Endothelial cell of umbilical vein (primary cell): Measurements from ENCODE around the gene EFCAB8. TPM values are rescaled to one million over a fixed set of nuclear protein-coding genes. Genes with fewer than 3 reads are reported as not detected.

Experiments
- BruUV-seq: library from RNA; stranded (reverse); fragments of 400-500 nt; replicated peaks from 2 replicates; lab custom pipeline; 2021; lab: Mats Ljungman, UMichigan
- CTCF ChIA-PET: fragments of 300-600, 350-600 bp; sonication (Branson Sonifier 250); formaldehyde crosslinking; loops from one replicate; lab custom pipeline; 2021; ENCODE audit warnings: antibody characterized with exemption, inconsistent platforms; lab: Charles Lee
- POLR2A ChIA-PET: fragments of 300-600, 350-600 bp; sonication (Branson Sonifier 250); formaldehyde crosslinking; loops from one replicate; lab custom pipeline; 2021; ENCODE audit warnings: antibody characterized with exemption, inconsistent platforms; lab: Charles Lee
- DNase-seq: peaks from one replicate; pipeline ENCODE4 v3.0.0-alpha.2; 2011; ENCODE audit warnings: low read depth, low spot score
- FAIRE-seq: peaks from 2 replicates; lab custom pipeline; 2011; peaks lifted over from hg19 to GRCh38; lab: Jason Lieb, UNC
- H2AFZ ChIP-seq: 2 replicates; pipeline ENCODE4 v1.6.0; 2012; ENCODE audit warnings: low read depth, low read length, control low read depth, inconsistent platforms
- H3K27ac ChIP-seq: 2 replicates; pipeline ENCODE4 v1.5.1; 2011; ENCODE audit warnings: low read depth, mild to moderate bottlenecking, control low read depth, low read length, moderate library complexity; ENCODE audit not compliant: insufficient read depth
- H3K27me3 ChIP-seq, 2 experiments: 2 replicates each; pipeline versions ENCODE4 v1.6.0 to v1.6.1; 2011; ENCODE audit warnings: low read length in 2 of 2, mixed read lengths in 1 of 2; ENCODE audit not compliant: control insufficient read depth in 2 of 2, insufficient read depth in 2 of 2
- H3K36me3 ChIP-seq, 2 experiments: 2 replicates in 1 of 2; 3 replicates in 1 of 2; pipeline ENCODE4 v1.5.1; 2011; ENCODE audit warnings: low read length in 2 of 2, mild to moderate bottlenecking in 1 of 2, moderate library complexity in 1 of 2; ENCODE audit not compliant: control insufficient read depth in 2 of 2, insufficient read depth in 2 of 2; ENCODE audit errors: extremely low read depth in 1 of 2
- H3K4me1 ChIP-seq: 3 replicates; pipeline ENCODE4 v1.5.1; 2011; ENCODE audit warnings: mild to moderate bottlenecking, low read length; ENCODE audit not compliant: control insufficient read depth, insufficient read depth; ENCODE audit errors: extremely low read depth
- H3K4me2 ChIP-seq: 2 replicates; pipeline ENCODE4 v1.6.1; 2011; ENCODE audit warnings: low read length, control low read depth, mixed read lengths; ENCODE audit not compliant: insufficient read depth
- H3K4me3 ChIP-seq, 3 experiments: fragments of 200-600 bp in 1 of 3; sonication (generic), shearing (Covaris generic) in 1 of 3; replicated peaks in 1 of 3; 2 replicates each; pipeline ENCODE4 v1.5.1; 2011 to 2016; ENCODE audit warnings: control low read depth in 3 of 3, low read length in 3 of 3, mild to moderate bottlenecking in 2 of 3, inconsistent platforms in 1 of 3, low read depth in 1 of 3, moderate library complexity in 1 of 3; ENCODE audit not compliant: insufficient read depth in 1 of 3
- H3K79me2 ChIP-seq: 2 replicates; pipeline ENCODE4 v1.6.0; 2012; ENCODE audit warnings: low read length, inconsistent platforms; ENCODE audit not compliant: control insufficient read depth, insufficient read depth
- H3K9ac ChIP-seq: replicated peaks from 2 replicates; pipeline ENCODE3; 2011; ENCODE audit warnings: low read length, control low read depth; ENCODE audit not compliant: insufficient read depth; ENCODE audit errors: extremely low read depth
- H3K9me1 ChIP-seq: replicated peaks from 3 replicates; pipeline ENCODE4 v1.6.0; 2011; ENCODE audit warnings: mild to moderate bottlenecking, low read length; ENCODE audit not compliant: control insufficient read depth, insufficient read depth; ENCODE audit errors: extremely low read depth
- H3K9me3 ChIP-seq: replicated peaks from 2 replicates; pipeline ENCODE4 v1.5.1; 2012; ENCODE audit warnings: low read length, inconsistent platforms; ENCODE audit not compliant: control insufficient read depth, insufficient read depth
- H4K20me1 ChIP-seq: replicated peaks from 2 replicates; pipeline ENCODE3; 2011; ENCODE audit warnings: mild to moderate bottlenecking, low read length; ENCODE audit not compliant: control insufficient read depth, insufficient read depth; ENCODE audit errors: extremely low read depth
- CTCF ChIP-seq, 2 donors: IDR thresholded peaks; 1 replicate in 1 of 2; 2 replicates in 1 of 2; pipeline ENCODE4 v1.5.1; 2011; ENCODE audit warnings: low read length in 2 of 2, mild to moderate bottlenecking in 2 of 2, moderate library complexity in 2 of 2, control low read depth in 1 of 2, inconsistent platforms in 1 of 2, low read depth in 1 of 2; ENCODE audit not compliant: insufficient read depth in 1 of 2; ENCODE audit errors: extremely low read depth in 1 of 2
- EZH2 ChIP-seq: IDR thresholded peaks from 2 replicates; pipeline ENCODE4 v1.6.1; 2012; ENCODE audit warnings: borderline replicate concordance, low read depth, mild to moderate bottlenecking, moderate library complexity, low read length, inconsistent platforms; ENCODE audit not compliant: severe bottlenecking
- FOS ChIP-seq: IDR thresholded peaks from 2 replicates; pipeline ENCODE4 v1.6.1; 2011; ENCODE audit warnings: mild to moderate bottlenecking, low read length, moderate library complexity, borderline replicate concordance; ENCODE audit not compliant: insufficient read depth
- GATA2 ChIP-seq: IDR thresholded peaks from 2 replicates; pipeline ENCODE4 v1.7.0; 2011; ENCODE audit warnings: low read depth, mild to moderate bottlenecking, moderate library complexity, mixed read lengths, low read length; ENCODE audit not compliant: insufficient read length, insufficient read depth
- JUN ChIP-seq: IDR thresholded peaks from 2 replicates; pipeline ENCODE4 v1.6.1; 2011; ENCODE audit warnings: borderline replicate concordance, low read depth; ENCODE audit not compliant: insufficient read length, insufficient read depth
- MAX ChIP-seq: IDR thresholded peaks from 2 replicates; pipeline ENCODE4 v1.6.1; 2011; ENCODE audit not compliant: insufficient read depth, insufficient read length
- MYC ChIP-seq: IDR thresholded peaks from one replicate; pipeline ENCODE4 v1.6.1; 2011; ENCODE audit warnings: mild to moderate bottlenecking, low read depth, low read length
- POLR2A ChIP-seq: IDR thresholded peaks from 2 replicates; pipeline ENCODE4 v1.6.1; 2012; ENCODE audit warnings: low read depth, mild to moderate bottlenecking, control low read depth, low read length
- POLR2AphosphoS5 ChIP-seq: IDR thresholded peaks from 2 replicates; pipeline ENCODE4 v1.6.1; 2012; ENCODE audit warnings: low read depth, mild to moderate bottlenecking, control low read depth, low read length, moderate library complexity; ENCODE audit not compliant: insufficient read depth
- dilution Hi-C: fragments of 300-500 bp; cut with MboI; formaldehyde crosslinking; loops from one replicate; pipeline ENCODE4 v1.15.0; 2019; ENCODE audit warnings: low sequenced_read_pairs; ENCODE audit not compliant: extremely low pct_ligation_motif_present
- intact Hi-C: fragments of 100-400 bp; cut with micrococcal nuclease; formaldehyde crosslinking; loops from one replicate; pipeline ENCODE4 v1.10.0; 2022
- polyA plus RNA-seq, 4 experiments: library from polyadenylated mRNA; depleted of rRNA in 3 of 4; stranded (reverse) in 3 of 4; unstranded in 1 of 4; fragments of >200 nt; gene quantifications; 2 replicates each; pipeline versions ENCODE4 v1.2.1 to v1.2.3, GENCODE V29; 2011 to 2012; ENCODE audit warnings: missing spikeins in 1 of 4
- total RNA-seq: library from RNA; stranded (reverse); gene quantifications from 2 replicates; pipeline ENCODE4 v1.2.3, GENCODE V29; 2021

Gene EFCAB8
- total and polyA plus RNA-seq, 2 donors (not counting 3 experiments of a cell fraction or from before 2014, with no cell fraction given): 0.01 to 0.31 TPM

GRCh38 chr20:32958574-32958973, 99.9 kb downstream of the EFCAB8 start:
- intact Hi-C loops: no loop called here

More at GRCh38 chr20:32958574-32958973, 99.9 kb downstream of the EFCAB8 start:
- H4K20me1 ChIP-seq: no peaks in the 10 kb centered on the region
- no peaks in the 10 kb centered on the region for H3K79me2 ChIP-seq
- ChIA-PET POLR2A (no interaction called here), CTCF (interaction anchor here (1.4 kb wide), 1 partner anchor 23 kb away, joined by 3 read pairs; no protein-coding TSS in a partner anchor)
- BruUV-seq: no TSS peak
- H3K9ac ChIP-seq: no peak overlapping the region
- no peaks in the 10 kb centered on the region for H3K9me3 ChIP-seq
- no peak overlapping the region for H3K4me2 ChIP-seq
- no peaks in the 10 kb centered on the region for H3K36me3 ChIP-seq
- no peaks in the 10 kb centered on the region for H3K9me1 ChIP-seq
- H3K27ac ChIP-seq: no peak overlapping the region
- H3K4me3 ChIP-seq: no peak overlapping the region
- FAIRE-seq: no peak
- H2AFZ ChIP-seq: no peak overlapping the region
- TF ChIP-seq POLR2A (no peak), EZH2 (no peak), POLR2AphosphoS5 (no peak), JUN (no peak), CTCF (IDR thresholded peaks at IDR 0.05; ENCODE audit: extremely low read depth in 1 of 2, insufficient read depth in 1 of 2, low read depth in 1 of 2, low read length in 2 of 2) (no peak), MAX (no peak), FOS (no peak), MYC (no peak), GATA2 (no peak)
- dilution Hi-C loops: no loop called here
- no peak for DNase-seq
- H3K27me3 ChIP-seq: peaks cover 3 to 5% of the 10 kb centered on the region in 2 experiments
- H3K4me1 ChIP-seq: no peaks in the 10 kb centered on the region
